NCI-H2196 treated with DMSO at 0.1 percent for 48 hours (cell line): ENCODE data around the gene COMMD9.

ENCODE experiments used
- DNase-seq: peaks from one replicate; lab custom pipeline; 2025; ENCODE audit not compliant: unreplicated experiment; lab: John Stamatoyannopoulos, UW

Gene COMMD9

GRCh38 chr11:36257351-36257750 lies 31.9 kb downstream of the COMMD9 start:
- DNase-seq = no peak

GRCh38 chr11:36254713-36255112 lies 34.5 kb downstream of the COMMD9 start:
- DNase-seq = no peak

- DNase-seq = peak; percentile 24
These were observed 36.0 kb downstream of the COMMD9 start for GRCh38 chr11:36253238-36253637.

GRCh38 chr11:36251823-36252222 lies 37.4 kb downstream of the COMMD9 start:
- DNase-seq = no peak

GRCh38 chr11:36249246-36249645 lies 40.0 kb downstream of the COMMD9 start:
- DNase-seq = no peak

GRCh38 chr11:36248436-36248835 lies 40.8 kb downstream of the COMMD9 start:
- no peak for DNase-seq

- DNase-seq = no peak
These were observed 41.7 kb downstream of the COMMD9 start for GRCh38 chr11:36247493-36247892.

GRCh38 chr11:36243641-36244040 lies 45.6 kb downstream of the COMMD9 start:
- DNase-seq = no peak

GRCh38 chr11:36241497-36241896 lies 47.7 kb downstream of the COMMD9 start:
- no peak for DNase-seq

GRCh38 chr11:36240801-36241200 lies 48.4 kb downstream of the COMMD9 start:
- DNase-seq = no peak

- DNase-seq = no peak
These were observed 49.1 kb downstream of the COMMD9 start for GRCh38 chr11:36240173-36240572.

GRCh38 chr11:36239636-36240035 lies 49.6 kb downstream of the COMMD9 start:
- DNase-seq = no peak

GRCh38 chr11:36238881-36239280 lies 50.3 kb downstream of the COMMD9 start:
- DNase-seq = no peak

GRCh38 chr11:36238036-36238631 lies 51.1 kb downstream of the COMMD9 start:
- no peak for DNase-seq

GRCh38 chr11:36237391-36237790 lies 51.8 kb downstream of the COMMD9 start:
- DNase-seq = no peak

- DNase-seq = no peak
These were observed 53.5 kb downstream of the COMMD9 start for GRCh38 chr11:36235750-36236149.

- no peak for DNase-seq
These were observed 54.4 kb downstream of the COMMD9 start for GRCh38 chr11:36234825-36235224.

GRCh38 chr11:36233204-36233603 lies 56.0 kb downstream of the COMMD9 start:
- no peak for DNase-seq

GRCh38 chr11:36230779-36231699 lies 58.2 kb downstream of the COMMD9 start:
- DNase-seq = no peak

- no peak for DNase-seq
These were observed 60.0 kb downstream of the COMMD9 start for GRCh38 chr11:36229091-36229705.

- DNase-seq = no peak
These were observed 60.5 kb downstream of the COMMD9 start for GRCh38 chr11:36228689-36229088.

- DNase-seq = no peak
These were observed 62.2 kb downstream of the COMMD9 start for GRCh38 chr11:36227044-36227443.
